HG03060 (cell line): ENCODE measurements around the gene DNLZ.

Source experiments
- ATAC-seq: cut with Tn5 transposase; IDR thresholded peaks from one replicate; pipeline ENCODE4 v1.9.1; 2021; ENCODE audit warnings: low read depth, moderate number of reproducible peaks; ENCODE audit not compliant: unreplicated experiment

DNLZ gene

DNA sequence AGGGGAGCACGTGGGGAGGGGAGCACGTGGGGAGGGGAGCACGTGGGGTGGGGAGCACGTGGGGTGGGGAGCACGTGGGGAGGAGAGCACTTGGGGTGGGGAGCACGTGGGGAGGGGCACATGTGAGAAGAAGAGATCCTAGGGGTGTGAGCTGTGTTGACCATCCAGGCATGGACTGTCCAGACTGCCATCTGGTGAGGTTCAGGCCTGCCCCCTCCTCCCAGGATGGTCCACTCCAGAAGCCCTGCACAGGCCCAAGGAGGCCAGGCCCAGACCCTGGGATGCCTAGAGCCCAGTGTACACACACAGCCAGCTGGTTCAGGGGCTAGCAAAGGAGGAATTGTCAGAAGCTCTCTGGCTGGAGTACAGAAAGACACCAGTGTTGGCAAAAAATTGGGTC, 34.1 kb upstream of the DNLZ start:
- ATAC-seq, result no peak

DNA sequence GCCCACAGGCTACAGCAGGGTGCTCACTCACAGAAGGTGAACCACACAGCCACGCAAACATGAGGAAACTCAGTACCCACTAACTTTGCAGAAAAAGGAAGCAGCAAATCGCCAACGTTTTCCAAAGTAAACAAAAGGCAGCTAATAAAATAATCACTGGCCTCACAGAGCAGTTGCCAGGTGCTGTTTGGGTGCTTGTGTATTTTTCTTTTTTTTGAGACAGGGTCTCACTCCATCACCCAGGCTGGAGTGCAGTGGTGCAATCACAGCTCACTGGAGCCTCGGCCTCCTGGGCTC, 32.6 kb upstream of the DNLZ start:
- ATAC-seq, result no peak

DNA sequence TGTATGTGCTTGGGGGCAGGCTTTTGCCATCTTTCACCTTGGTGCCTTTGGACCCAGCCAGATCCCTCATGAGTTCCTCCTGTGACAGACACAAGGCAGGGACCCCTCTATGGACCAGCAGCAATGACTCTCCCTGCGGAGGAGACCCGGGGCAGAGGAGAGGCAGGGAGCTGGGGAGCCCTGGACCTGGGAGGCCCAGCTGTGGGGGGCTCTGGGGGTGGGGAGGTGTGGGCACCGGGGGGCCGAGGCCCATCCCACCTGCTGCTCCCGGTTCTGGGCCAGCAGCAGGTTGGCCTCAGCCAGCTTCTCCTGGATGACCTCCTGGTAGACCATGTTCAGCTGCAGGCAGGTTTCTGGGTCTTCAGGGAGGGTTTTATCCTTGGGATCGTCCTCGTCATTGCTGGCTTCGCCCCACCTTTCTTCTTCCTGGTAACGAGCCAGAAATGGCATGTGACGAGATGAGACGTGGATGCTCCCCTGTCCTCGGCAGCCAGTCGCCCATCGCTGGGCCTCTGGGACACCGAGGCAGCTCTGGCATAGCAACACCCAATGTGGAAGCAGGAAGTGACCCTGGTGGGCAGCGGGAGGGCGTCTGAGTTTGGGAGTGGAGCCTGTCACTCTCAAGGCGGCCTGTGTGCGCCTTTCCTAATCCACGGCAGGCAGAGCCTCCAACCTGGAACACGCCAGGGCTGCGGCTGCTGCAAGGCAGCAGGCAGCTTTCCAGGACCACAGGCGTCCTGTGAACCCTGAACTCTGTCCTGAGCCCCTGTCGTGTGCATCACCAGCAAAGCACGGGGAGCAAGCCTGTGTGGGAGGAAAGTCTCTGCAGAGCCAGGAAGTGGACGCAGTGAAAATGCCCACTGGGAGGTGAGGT, 32.0 kb upstream of the DNLZ start:
- no peak for ATAC-seq

DNA sequence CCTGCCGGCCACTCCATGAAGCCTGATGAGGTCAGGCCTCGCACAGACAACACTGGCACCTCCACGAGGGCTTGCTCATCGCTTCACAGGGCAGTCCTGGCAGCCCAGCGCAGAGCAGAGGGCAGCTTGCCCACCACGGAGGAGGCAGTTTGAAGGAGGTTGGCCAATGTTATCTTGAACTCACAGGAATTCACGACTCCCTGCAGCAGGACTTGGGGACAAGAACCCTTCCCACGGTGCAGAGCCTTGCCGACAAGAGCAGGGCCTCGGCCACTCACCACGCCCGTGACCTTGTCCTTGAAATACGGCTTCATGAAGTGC, 31.4 kb upstream of the DNLZ start:
- no peak for ATAC-seq

DNA sequence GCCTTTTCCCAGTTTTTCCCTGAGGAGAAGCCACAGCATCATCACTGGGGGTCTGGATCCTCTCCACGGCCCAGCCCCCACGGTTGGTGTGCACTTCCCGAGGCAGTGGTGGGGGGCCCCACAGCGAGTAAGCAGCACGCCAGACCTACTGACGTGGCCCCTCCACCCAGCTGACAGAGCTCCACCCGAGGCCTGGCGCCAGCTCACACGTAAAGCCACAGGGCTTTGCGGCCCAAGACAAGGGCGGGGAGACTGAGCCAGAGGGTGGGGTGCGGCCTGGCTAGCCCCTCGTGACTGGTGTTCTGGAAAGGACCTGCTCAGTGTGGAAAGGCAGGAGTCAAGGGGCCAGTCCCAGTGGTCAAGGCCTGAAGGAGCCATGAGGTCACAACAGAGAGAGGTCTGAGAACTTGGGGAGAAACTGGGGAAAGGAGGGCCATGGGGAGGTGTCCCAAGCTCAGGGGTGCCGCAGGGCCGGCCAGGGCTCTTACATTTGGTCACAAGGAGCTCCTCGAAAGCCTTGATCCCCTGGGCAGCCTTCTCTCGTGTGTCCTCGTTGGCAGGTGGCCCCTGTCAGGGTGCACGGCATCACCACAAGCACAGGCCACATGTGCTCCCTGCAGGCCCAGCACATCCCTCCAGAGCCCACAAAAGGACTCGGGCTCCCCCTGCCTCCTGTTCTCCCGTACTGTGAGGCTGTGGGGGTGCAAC, 30.9 kb upstream of the DNLZ start:
- ATAC-seq, result no peak

DNA sequence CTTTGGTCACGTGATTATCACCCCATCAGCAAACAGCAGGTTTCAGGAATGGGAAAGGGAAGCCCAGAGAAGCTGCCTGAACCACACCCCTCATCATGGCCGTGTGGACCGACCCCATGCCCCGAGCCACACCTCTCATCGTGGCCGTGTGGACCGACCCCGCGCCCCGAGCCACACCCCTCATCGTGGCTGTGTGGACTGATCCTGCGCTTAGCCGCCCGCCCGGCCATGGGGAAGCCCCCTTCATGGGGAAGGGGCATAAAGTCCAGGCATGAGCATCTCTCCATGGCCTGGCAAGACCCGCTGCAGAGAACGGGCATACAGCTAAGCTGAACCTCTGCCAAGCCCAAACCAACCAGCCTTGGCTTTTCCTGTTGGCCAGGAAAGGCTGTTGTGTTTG, 30.0 kb upstream of the DNLZ start:
- no peak for ATAC-seq

DNA sequence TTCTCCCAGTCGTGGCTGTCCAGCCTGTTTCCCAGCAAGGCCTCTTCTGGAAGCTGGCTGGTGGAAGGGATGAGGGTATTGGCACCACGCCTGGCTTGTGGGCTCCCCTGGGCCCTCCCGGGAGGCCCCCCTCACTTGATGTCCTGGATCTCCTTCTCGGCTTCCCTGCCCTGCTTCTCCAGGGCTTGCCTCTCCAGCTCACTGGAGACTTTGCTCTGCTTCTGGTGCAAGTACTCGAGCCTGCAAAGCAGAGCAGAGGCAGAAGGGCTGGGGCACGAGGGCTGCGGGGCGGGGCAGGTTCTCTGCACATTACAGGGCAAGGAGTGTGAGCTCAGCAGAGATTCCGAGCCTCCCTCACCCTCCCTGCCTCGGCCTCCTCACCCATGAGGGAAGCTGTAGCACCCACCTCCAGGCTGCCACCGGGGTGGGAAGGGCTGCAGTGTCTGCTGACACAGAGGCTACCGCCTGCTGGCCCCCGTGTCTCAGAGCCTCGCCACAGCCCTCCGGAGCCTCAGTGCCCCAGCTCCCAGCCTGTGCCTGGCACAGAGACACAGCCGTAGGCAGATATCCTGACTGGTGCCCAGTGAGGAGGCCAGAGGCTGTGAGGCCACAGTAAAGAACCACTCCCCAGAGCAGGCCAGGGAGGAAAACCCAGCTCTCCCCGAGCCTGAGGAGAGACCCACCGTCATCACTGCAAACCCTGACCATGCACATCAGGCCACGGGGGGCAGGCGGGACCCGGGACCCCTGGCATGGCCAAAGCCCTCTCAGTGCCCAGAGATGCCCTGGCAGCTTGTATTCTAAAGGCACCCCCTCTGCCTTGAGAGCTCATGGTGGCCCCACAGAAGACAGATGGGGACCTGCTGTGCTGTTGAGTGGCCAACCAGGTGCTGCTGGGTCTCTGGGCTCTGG, 29.2 kb upstream of the DNLZ start:
- no peak for ATAC-seq

DNA sequence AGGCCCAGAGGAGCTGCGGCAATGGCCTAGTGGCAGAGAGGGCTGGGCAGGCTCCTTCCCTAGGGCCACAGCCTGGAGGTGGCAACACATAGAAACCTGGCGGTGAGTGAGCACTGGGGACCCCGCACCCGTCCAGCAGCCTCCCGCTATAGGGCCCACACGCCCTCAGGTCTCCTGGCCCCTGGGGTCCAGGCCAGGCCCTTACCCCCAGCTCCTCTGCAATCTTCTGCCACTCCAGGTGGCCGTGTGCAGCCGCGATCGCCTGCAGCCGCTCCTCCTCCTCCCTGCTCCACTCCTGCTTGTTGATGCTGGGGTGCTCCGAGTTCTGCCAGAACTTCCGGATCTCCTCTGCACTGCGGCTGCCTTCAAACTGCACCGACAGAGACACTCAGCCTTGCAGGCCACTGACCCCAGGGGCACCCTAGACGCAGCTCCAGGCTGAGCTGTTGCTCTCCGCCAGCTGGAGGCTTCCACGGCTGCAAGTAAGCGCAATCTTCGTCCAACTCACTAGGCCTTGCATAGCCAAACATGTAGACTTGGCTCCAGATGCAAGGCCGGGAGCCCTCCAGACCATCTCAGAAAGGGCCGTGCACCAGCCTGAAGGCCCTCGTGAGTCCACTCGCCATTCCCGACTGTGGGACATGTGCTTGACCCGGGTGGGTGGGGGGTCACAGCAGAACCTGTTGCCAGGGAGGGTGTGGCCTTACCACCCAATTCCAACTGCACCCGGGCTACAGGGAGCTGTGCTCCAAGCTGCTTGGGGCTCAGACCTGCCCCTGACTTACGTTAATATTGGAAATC, 28.4 kb upstream of the DNLZ start:
- ATAC-seq, result no peak

DNA sequence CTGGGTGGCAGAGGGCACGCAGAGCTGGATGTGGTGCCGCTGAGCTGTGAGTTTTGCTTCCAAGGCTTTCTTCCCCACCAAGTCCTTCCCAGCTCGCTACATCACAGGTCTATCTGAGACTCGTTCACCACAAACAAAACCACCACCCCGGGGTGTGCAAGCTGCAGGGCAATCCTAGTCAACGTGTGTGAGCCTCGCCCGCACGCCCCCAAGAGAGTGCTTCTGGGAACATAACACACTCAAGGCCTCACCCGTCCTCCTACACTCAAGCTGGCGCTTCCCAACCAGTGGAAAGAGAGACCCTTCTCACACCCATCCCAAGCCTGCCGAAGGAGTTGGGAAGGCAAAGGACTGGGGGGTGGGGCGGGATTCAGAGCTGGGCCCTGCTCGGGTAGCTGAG, 25.9 kb upstream of the DNLZ start:
- ATAC-seq, result no peak

DNA sequence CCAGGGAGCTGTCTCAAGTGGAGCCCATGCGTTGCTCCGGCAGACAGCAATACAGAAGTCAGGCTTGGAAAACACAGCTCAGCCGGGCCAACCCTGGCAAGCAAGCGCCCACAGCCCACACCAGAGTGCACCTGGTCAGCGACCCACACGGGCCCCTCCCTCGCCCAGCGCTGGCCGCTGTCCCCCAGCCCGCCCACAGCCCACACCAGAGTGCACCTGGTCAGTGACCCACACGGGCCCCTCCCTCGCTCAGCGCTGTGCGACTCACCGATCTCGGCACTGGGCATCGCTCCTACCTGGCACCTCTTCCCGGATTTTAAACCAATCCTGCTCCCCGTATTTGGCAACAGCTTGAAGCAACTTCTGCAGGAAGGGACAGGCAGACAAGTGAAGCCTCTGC, 23.7 kb upstream of the DNLZ start:
- ATAC-seq, result no peak

DNA sequence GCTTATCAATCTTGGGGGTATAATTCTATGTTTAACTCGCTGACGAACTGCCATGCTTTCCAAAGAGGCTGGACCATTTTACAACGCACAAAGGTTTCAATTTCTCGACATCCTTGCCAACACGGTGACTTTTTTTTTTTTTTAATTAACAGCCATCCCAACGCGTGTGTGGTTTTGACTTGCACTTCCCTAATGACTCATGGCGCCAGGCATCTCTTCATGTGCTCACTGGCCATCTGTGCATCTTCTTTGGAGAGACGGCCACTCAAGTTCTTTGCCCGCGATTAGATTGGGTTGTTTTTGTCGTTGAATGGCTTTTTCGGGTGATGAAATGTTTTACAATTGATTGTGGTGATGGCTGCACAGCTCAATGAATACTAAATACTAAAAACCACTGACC, 22.5 kb upstream of the DNLZ start:
- ATAC-seq, result no peak

DNA sequence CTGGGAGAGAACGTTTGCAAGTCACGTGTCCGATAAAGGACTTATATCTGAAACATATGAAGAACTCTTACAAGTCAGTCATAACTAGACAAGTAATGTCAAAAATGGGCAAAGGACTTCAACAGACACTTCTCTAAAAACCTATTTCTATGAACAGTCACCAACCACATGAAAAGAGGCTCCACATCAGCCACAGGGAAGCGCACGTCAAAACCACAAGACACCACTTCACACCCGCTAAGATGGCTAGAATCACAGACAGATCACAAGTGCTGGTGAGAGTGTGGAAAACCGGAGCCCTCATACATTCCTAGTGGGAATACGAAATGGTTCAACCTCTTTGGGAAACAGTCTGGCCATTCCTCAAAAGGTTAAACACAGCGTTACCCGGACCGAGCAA, 21.5 kb upstream of the DNLZ start:
- no peak for ATAC-seq

DNA sequence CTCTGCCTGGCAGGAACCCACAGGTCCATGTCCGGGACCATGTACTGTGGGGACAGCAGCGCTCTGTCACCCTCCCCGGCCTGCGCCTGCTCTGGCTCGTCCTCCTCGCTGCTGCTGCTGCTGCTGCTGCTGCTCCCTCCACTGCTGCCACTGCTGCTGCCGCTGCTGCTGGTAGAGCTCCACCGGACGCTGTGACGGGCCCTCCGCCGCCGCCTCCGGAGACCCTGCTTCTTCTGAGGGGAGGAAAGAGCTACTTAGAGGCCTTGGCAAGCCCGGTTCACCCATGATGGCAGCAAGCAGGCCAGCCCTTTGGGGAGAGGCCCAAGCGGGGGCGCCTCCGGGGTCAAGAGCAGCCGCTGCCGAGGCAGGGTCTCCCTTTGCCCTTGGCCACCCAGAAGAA, 19.9 kb upstream of the DNLZ start:
- no peak for ATAC-seq

DNA sequence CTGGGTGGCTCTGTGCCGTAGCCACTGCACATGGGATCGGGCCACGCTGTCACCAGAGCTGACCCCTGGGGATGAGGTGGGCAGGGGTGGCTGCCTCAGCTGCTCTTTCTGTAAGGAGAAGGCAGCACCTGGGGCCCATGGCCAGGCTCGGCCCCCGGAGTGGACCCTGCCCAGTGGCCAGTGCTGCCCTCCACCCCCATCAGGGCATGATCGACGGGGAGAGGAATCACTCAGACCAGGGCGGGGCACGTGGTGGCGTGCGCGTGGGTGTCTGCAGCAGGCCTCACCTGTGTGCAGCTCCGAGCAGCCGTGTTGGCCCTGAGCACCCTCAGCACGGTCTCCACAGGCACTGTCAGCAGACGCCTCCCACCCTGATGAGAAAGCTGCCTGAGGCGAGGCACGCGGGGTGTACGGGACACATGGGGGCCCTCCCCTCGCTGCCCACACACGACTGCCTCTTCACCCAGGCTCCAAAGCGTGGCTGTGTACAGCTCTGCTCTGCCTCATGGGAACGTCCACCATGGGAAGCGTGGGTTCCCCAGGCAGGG, 18.5 kb upstream of the DNLZ start:
- ATAC-seq, result no peak

DNA sequence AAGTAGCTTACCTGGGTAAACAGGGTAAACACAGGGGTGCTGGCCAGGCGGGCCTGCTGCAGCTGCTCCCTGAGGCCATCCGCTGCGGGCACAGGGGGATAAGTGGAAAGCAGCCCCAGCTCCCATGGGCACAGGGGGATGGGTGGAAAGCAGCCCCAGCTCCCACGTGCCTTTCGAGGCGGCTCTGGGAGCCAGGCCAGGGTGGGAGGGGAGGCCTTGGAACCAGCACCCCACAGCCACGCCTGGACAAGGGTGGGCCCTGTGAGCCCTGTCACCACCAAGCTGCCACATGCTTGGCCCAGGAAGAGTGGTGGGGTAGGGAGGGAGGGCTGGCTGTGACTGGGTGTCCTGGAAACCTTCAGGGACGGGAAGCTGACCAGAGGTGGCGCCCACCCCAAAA, 17.8 kb upstream of the DNLZ start:
- ATAC-seq, result no peak

DNA sequence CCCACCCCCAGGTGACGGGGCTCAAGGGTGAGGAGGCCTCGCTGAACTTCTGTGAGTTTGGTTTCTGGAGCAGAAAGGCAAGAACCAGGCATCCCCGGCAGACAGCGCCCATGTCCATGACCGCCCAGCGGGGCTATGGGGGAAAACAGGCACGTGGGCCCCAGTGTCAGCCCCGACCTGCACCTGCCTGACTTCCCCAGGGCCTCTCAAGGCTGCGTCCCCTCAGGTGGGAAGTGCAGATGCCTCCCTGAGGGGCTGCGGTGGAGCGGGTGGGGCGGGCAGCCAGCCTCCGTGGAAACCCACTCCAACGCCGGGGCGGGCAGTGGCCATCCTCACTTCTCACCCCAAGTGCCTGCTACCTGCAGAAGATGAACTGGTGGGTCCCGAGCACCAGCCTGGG, 16.8 kb upstream of the DNLZ start:
- ATAC-seq, result no peak

DNA sequence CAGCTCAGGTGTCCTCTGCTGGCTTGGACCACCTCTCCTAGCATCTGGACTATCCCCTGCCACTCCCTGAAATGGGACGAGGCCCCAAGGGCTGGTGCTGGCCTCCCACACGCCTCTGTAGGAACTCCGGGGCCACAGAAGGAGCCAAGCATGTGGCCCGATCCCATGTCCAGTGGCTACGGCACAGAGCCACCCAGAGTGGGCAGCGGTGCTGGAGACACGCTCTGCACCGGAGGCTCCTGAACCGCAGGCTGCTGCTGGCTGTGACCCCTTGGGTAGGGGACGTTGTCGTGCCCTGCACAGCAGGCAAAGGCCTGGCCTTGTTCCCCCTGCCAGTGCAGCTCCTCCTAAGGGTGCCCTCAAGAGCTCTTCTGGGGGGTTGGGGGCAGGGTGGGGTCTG, 16.3 kb upstream of the DNLZ start:
- ATAC-seq, result no peak

DNA sequence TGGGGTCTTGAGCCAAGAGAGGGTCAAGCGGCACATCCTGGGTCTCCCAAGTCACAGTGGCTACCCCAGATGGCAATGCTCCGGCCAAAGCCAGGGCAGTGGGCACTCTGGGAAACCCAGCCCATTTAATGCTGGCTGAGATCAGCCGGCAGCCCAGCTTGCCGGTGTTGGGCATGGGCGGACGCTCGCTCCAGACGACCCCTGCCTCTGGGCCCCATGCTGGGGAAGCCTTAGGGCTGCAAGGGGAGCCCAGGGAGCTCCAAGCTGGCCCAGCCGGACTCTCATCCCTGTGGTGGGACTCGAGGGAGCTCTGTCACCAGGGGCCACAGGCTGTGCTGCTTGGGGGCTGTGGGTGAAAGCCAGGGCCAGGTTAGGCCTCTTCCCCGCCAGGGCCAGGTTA, 15.9 kb upstream of the DNLZ start:
- ATAC-seq, result no peak

DNA sequence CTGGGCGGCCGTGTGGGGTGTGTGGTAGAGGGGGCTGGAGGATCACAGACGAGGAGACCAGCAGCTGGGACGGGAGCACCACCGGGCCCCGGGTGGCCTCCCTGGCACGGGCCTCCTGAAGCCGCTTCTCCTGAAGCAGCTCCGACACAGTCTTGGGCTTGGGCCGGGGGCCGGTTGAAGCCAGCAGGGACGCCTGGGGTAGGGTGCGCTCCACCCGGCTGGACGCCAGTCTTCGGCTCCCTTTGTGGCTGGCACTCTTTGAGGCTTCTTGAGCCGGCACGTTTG, 15.4 kb upstream of the DNLZ start:
- ATAC-seq, result no peak

DNA sequence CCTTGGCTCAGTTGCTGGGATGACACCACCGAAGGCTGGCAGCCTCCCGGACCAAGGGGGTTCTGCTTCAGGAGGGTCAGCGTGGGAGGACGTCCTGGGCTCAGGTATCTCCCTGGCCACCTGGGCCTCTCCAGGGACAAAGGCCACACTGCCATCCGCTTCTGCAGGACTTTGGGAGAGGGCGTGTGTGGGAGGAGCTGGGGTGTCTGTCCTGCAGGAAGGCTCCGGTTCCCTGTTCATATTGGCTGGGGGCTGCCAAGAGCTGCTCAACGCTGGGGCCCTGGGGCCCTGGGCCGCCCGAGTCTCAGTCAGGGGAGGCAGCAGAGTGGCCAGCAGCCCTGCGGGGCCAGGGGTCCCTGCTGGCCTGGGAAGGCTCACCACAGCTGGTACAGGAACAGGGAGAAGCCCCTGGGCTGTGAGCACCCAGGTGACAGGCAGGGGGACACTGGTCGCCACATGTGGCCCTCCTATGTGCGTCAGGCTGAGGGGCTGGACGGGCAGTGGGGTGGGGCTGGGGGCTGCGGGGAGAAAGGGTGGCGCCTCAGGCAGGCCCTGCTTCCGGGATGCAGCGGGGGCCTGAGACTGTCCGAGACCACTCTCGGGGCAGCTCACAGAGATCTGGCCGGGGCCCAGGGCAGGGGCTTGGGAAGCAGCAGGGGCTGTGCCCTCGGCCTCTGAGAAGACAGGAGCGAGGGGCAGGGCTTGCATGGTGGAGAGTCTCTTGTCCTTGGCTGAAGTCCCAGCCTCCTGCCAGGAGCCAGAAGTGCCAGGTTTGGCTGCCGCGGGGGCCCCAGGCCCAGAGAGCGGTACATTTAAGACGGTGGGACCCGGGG, 14.8 kb upstream of the DNLZ start:
- ATAC-seq, result no peak
